HG03442 (cell line): ENCODE measurements around the gene VPS29.
A peak's percentile ranks its signal among the peaks of the same experiment; 100 is the strongest.
"Not testable (repeated sequence)": the region's sequence is repeated elsewhere in the genome, so short reads cannot be mapped to it uniquely, and the experiment has no call there.

Source experiments
- ATAC-seq: cut with Tn5 transposase; IDR thresholded peaks from one replicate; pipeline ENCODE4 v1.9.1; 2021; ENCODE audit warnings: mild to moderate bottlenecking, moderate library complexity; ENCODE audit not compliant: unreplicated experiment

Gene VPS29

GRCh38 chr12:110528277-110528839, 26.4 kb upstream of the VPS29 start:
- ATAC-seq, result no peak

GRCh38 chr12:110520876-110521712, 19.2 kb upstream of the VPS29 start:
- ATAC-seq, result not testable (repeated sequence)

- ATAC-seq, result not testable (repeated sequence)
Observed at GRCh38 chr12:110518014-110518413, 16.1 kb upstream of the VPS29 start.

- no peak for ATAC-seq
Observed at GRCh38 chr12:110516995-110517394, 15.1 kb upstream of the VPS29 start.

GRCh38 chr12:110514363-110514762, 12.5 kb upstream of the VPS29 start:
- no peak for ATAC-seq

- no peak for ATAC-seq
Observed at GRCh38 chr12:110513842-110514241, 11.9 kb upstream of the VPS29 start.

- no peak for ATAC-seq
Observed at GRCh38 chr12:110508071-110508586, 6.2 kb upstream of the VPS29 start.

- no peak for ATAC-seq
Observed at GRCh38 chr12:110505332-110505731, 3.4 kb upstream of the VPS29 start.

- ATAC-seq, result no peak
Observed at GRCh38 chr12:110503432-110503831, 1.5 kb upstream of the VPS29 start.

- ATAC-seq, result no peak
Observed at GRCh38 chr12:110501399-110501751, 536 bp downstream of the VPS29 start.

GRCh38 chr12:110498984-110499706, 2.8 kb downstream of the VPS29 start:
- ATAC-seq, result no peak

- ATAC-seq, result no peak
Observed at GRCh38 chr12:110475426-110475825, 26.5 kb downstream of the VPS29 start.

- ATAC-seq, result peak; percentile 75
Observed at GRCh38 chr12:110468214-110469048, 33.5 kb downstream of the VPS29 start, which contains the start of the genes FAM216A and GPN3. Gene FAM216A (plus strand): TSS chr12:110468845. CDS start chr12:110468876, 31 bp downstream. Gene GPN3 (minus strand): TSS chr12:110468257. CDS start chr12:110468203, 54 bp downstream.

GRCh38 chr12:110467847-110468213, 34.1 kb downstream of the VPS29 start:
- no peak for ATAC-seq

GRCh38 chr12:110466791-110467190, 35.1 kb downstream of the VPS29 start:
- no peak for ATAC-seq

GRCh38 chr12:110465765-110466164, 36.1 kb downstream of the VPS29 start:
- ATAC-seq, result not testable (repeated sequence)

GRCh38 chr12:110465024-110465423, 36.9 kb downstream of the VPS29 start:
- no peak for ATAC-seq

GRCh38 chr12:110461189-110461588, 40.7 kb downstream of the VPS29 start:
- not testable (repeated sequence) for ATAC-seq

GRCh38 chr12:110458756-110459155, 43.2 kb downstream of the VPS29 start:
- ATAC-seq, result no peak

- ATAC-seq, result no peak
Observed at GRCh38 chr12:110453569-110454296, 48.2 kb downstream of the VPS29 start.
